ENCODE measurements around the gene ACHE. TPM values are rescaled to one million over a fixed set of nuclear protein-coding genes. Genes with fewer than 3 reads are reported as not detected.

The ACHE gene
- total and polyA plus RNA-seq, 2 of the 13 experiments (the other 11 are each of a cell fraction or from before 2014, with no cell fraction given) = 0.18 to 0.40 TPM

DNA sequence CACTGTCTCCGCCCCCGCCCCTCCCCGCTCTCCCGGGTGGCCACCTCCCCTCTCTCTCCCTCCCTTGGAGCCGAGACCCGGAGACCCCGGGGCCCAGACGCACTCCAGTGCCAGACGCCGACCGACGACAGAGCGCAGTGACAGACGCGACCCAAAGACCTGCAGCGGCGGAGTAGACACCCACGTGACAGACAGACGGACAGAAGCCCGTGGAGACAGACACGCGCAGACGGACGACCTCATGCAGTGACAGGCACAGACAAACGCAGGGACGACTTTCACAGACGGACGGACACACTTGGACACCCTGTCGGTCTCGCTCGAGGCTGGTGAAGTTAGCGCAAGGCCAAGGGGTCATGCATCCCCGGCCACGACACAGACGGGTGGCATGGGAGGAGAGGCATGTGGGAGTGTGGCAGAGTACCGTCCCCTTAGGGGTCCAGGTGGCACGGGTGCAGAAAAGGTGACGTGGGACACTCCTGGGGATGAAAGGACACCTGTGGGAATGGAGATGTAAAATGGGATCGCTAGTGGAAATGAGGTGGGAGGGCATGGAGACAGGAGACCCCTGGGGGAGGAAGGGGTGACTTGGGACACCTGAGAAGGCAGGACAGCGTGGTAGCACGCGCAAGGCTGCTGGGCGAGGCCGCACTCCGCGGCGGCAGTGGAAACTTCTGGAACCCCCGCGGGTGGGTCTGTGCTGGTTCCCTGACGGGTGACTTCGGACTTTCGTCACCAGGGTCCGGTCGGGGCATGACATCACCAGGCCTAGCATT is 456 bp upstream of the ACHE start (continued):
- TF ChIP-seq, protein P1, sequence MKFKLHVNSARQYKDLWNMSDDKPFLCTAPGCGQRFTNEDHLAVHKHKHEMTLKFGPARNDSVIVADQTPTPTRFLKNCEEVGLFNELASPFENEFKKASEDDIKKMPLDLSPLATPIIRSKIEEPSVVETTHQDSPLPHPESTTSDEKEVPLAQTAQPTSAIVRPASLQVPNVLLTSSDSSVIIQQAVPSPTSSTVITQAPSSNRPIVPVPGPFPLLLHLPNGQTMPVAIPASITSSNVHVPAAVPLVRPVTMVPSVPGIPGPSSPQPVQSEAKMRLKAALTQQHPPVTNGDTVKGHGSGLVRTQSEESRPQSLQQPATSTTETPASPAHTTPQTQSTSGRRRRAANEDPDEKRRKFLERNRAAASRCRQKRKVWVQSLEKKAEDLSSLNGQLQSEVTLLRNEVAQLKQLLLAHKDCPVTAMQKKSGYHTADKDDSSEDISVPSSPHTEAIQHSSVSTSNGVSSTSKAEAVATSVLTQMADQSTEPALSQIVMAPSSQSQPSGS (CRISPR knock-in tag; IDR thresholded peaks at IDR 0.05) = peak; percentile 72
- no peak for TF ChIP-seq ZBTB46 (CRISPR knock-in tag; IDR thresholded peaks at IDR 0.05; ENCODE audit: borderline replicate concordance)
- TF ChIP-seq ZNF691 (CRISPR knock-in tag; IDR thresholded peaks at IDR 0.05; ENCODE audit: borderline replicate concordance, low read depth) = no peak
- no peak for TF ChIP-seq NONO (IDR thresholded peaks at IDR 0.05)
- TF ChIP-seq NONO (CRISPR knock-in tag; conservative IDR thresholded peaks at IDR 0.05) = peak; percentile 38; the same call in 1 of the 2 replicates
- peak; percentile 53; the same call in 1 of the 2 replicates for TF ChIP-seq KDM2A (CRISPR knock-in tag; IDR thresholded peaks at IDR 0.05; ENCODE audit: borderline replicate concordance, low read depth)
- no peak for TF ChIP-seq ZIK1 (CRISPR knock-in tag; IDR thresholded peaks at IDR 0.05; ENCODE audit: borderline replicate concordance, low read depth)
- TF ChIP-seq USF2 (IDR thresholded peaks at IDR 0.05; ENCODE audit: low read depth, low read length) = no peak
- TF ChIP-seq USF2 (CRISPR knock-in tag; IDR thresholded peaks at IDR 0.05; ENCODE audit: borderline replicate concordance) = no peak; the same call in 1 of the 2 replicates
- peak; percentile 72 for TF ChIP-seq ZNF800 (CRISPR knock-in tag; IDR thresholded peaks at IDR 0.05)
- TF ChIP-seq ZNF552 (CRISPR knock-in tag; IDR thresholded peaks at IDR 0.05; ENCODE audit: borderline replicate concordance) = no peak
- TF ChIP-seq KLF16 (CRISPR knock-in tag; IDR thresholded peaks at IDR 0.05) = 0 out of 4 replicates have a peak, but pooled peaks of 1 of the 2 experiments have one; percentile 13
- no peak for TF ChIP-seq MED13 (CRISPR knock-in tag; IDR thresholded peaks at IDR 0.05)
- TF ChIP-seq CENPT (CRISPR knock-in tag; IDR thresholded peaks at IDR 0.05; ENCODE audit: low read depth) = no peak
- TF ChIP-seq SMAD1 (CRISPR knock-in tag; IDR thresholded peaks at IDR 0.05; ENCODE audit: borderline replicate concordance, low read depth) = no peak
- TF ChIP-seq ZNF24 (IDR thresholded peaks at IDR 0.05) = no peak

Data from HepG2 (cell line).